Right lung (tissue), 10 donors: ENCODE results near the gene OR5AS1. TPM values are rescaled to one million over a fixed set of nuclear protein-coding genes. Genes with fewer than 3 reads are reported as not detected.
"Not testable (repeated sequence)": the region's sequence is repeated elsewhere in the genome, so short reads cannot be mapped to it uniquely, and the experiment has no call there.

ENCODE experiments used
- DNase-seq, 2 donors: peaks; one replicate each; pipeline ENCODE4 v3.0.0-alpha.2; 2013
- long read RNA-seq, 8 donors: transcript quantifications; one replicate each; lab custom pipeline, GENCODE V29; 2026
- polyA plus RNA-seq, 5 donors: library from polyadenylated mRNA; unstranded; fragments of 120-200 nt; gene quantifications; one replicate each; pipeline versions ENCODE4 v1.2.1 to v1.2.3, GENCODE V29; 2013; ENCODE audit warnings: inconsistent platforms in 1 of 5, low replicate concordance in 1 of 5; ENCODE audit not compliant: insufficient read length in 5 of 5, insufficient read depth in 1 of 5

OR5AS1 gene
- under 1 TPM; 0.04 to 0.08 (median 0.06) TPM for polyA plus RNA-seq
- long read RNA-seq, donor 1 = 0 reads
- long read RNA-seq, donor 2 = 0 reads
- long read RNA-seq, donor 3 = 0 reads
- long read RNA-seq, donor 4 = 0 reads
- long read RNA-seq, donor 5 = 0 reads
- long read RNA-seq, donor 6 = 0 reads
- long read RNA-seq, donor 7 = 0 reads
- long read RNA-seq, donor 8 = 0 reads

DNA sequence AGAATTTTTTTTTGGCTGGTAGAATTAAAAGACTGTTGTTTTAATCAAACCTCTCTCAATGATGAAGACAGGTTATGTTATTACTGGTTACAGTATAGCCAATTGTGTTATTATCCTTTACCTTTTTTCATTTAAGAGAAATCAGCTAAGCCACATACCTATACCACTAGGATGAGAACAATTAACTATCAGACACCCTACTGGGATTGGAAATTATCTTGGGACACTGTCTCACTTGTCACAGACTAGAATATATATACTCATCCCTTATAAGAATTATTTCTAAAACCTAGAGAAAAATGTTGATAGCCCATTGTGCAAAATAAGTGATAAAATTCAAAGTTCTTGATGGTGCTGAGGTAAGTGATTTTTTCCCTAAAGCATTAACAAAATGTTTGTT, at the start of gene OR5AS1:
Gene OR5AS1 (plus strand): TSS at position 301 of the 400 bp plus-strand sequence. CDS start 2,765 bp downstream, outside the sequence.
- DNase-seq = no peak

DNA sequence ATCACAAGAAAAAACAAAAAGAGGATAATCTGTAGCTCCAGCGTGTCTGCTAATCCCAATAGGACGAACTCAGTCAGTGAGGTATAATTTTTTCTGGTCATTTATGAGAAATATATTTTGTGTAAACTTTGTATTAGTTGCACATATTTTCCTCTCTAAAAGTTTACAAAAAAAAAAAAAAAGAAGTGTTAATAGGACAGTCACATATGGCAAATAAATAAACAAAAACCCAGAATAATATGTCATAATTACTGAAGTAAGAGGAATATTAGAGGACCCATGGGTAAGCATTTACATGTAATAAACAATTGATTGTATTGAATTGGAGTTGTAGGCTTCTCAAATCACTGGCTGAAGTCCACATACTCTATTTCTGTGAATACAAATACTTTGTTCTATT, 32.9 kb upstream of the OR5AS1 start, which contains the start of gene OR5F1:
Gene OR5F1 (minus strand): TSS at position 101 of the 400 bp plus-strand sequence. CDS start 0 bp downstream, at position 101.
- no peak for DNase-seq

DNA sequence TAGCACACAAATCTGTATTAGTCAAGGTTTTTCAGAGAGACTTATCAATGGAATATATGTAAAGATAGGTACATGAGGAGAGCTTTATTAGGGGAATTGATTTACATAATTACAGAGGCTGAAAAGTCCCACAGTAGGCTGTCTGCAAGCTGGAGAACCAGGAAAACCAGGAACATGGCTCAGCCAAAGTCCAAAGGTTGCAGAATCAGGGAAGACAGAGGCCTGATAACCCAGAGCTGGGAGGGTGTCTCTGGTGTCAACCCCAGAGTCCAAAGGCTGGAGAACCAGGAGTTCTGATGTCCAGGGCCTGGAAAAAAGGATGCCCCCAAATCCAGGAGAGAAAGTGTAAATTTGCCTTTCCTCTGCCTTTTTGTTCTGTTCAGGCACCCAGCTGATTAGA, 16.7 kb upstream of the OR5AS1 start:
- DNase-seq = no peak

DNA sequence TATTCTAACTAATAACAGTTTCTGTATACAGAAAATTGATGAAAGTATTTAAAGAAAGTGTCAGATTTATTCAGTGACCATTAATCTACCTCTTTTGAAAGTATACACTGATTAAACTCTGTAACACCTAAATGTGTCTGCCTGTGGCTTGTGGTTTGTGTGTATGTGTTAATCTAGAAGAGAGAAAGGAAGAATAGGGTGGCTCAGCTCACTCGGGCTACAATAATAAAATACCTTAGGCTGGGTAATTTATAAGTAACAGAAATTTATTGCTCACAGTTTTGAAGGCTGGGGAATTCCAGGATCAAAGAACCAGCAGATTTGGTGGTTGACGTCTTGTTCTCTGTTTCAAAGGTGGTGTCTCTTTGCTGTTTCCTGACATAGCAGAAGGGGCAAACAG, 13.6 kb upstream of the OR5AS1 start:
- no peak for DNase-seq

DNA sequence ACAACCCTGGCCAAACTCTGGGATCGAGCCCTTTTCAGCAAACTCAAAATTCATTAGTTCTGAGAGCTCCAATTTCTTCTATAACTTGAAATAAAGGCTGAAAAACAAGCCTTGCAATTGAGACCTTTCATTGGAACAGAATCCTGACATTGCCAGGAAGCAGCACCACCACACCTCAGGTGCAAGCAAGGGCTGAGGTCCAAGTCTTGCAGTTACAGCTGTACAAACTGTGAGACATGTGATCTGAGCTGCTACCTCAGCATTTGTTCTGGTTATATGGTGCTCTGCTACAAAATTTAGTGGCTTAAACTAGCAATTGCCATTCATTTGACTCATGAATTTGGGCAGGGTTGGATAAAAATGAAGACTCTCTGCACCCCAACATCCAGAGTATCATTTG, 18.1 kb downstream of the OR5AS1 start:
- no peak for DNase-seq

DNA sequence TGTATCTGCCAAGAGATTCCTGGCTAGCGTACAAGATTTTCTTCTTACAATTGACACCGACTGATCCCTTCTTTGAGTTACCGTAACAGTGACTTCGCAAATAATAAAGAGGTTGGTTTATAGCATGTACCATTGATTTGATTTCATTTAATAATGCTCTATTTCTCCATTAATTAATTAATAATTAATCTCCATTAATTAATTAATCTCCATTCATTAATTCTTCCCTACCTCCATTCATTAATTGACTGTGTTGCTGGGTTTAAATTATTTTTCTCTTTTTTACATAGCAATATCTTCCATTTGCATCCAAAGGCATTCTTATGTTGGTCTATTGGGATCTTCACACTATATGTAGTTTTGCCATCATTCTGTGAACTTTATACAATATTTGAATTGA, 21.0 kb downstream of the OR5AS1 start:
- DNase-seq = no peak

DNA sequence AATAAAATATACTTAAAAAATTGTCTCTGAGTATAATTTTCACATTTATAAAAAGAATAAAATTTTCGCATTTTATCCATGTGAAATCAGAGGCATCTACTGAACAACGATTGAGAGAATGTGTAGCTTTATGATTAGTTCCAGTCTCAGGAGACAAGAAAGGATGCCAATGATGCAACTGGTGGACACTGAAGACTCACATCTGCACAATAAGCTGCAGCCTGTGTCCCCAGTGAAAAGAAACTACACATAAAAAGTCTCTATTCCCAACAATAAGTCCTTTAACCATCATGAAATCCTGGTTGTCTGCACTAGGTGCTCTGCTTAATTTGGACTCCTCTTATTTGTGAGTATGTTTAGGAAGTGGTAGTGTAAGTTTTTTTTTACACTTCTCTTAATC, 22.0 kb downstream of the OR5AS1 start:
- DNase-seq = no peak

DNA sequence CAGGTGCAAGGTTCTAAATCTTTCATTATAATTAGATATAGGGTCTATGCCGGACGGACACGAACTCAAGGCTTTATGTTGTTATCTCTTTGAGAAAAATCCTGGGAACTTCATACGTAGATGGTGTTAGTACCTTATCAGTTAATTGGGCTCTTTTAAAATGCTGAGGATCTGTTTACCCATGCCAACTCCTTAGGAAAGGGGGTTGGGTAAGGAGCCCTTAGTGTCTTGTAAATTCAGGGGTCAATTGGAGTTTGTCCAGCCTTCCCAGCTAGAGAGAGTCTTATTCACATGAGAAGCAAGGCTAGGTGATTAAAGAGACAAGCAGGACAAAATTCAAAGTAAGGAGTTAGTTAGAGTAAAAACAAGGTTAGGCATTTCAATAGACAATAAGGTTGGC, 28.9 kb downstream of the OR5AS1 start:
- DNase-seq = not testable (repeated sequence)

DNA sequence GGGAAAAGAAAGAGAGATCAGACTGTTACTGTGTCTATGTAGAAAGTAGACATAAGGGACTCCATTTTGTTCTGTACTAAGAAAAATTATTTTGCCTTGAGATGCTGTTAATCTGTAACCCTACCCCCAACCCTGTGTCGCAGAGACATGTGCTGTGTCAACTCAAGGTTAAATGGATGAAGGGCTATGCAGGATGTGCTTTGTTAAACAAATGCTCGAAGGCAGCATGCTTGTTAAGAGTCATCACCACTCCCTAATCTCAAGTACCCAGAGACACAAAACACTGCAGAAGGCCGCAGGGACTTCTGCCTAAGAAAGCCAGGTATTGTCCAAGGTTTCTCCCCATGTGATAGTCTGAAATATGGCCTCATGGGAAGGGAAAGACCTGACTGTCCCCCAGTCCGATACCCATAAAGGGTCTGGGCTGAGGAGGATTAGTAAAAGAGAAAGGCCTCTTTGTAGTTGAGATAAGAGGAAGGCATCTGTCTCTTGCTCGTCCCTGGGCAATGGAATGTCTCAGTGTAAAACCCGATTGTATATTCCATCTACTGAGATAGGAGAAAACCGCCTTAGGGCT, 30.3 kb downstream of the OR5AS1 start:
- not testable (repeated sequence) for DNase-seq

DNA sequence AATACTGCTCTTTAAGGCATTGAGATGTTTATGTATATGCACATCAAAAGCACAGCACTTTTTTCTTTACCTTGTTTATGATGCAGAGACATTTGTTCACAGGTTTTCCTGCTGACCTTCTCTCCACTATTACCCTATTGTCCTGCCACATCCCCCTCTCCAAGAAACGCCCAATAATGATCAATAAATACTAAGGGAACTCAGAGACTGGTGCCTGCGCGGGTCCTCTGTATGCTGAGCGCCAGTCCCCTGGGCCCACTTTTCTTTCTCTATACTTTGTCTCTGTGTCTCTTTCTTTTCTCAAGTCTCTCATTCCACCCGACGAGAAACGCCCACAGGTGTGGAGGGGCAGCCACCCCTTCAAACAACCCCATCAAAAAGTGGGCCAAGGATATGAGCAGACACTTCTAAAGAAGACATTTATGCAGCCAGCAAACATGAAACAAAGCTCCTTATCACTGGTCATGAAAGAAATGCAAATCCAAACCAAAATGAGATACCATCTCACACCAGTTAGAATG, 30.9 kb downstream of the OR5AS1 start:
- DNase-seq = not testable (repeated sequence)

DNA sequence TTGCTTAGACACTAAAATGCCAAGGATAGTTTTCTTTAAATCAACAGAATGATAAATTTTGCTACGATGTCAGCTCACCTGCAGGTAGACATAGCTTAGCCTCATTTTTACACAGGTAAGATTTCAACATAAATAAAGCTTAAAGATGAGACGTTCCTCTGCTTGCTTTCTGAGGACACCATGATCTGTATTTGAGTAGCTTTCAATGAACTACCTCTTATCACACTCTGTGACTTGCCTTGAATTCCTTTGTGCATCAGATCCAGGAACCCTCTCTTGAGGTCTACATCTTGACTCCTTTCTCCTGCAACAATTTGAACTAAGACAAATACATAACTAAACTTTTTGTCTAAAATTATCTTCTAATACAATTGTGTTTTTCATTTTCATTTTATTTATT, 39.5 kb downstream of the OR5AS1 start:
- DNase-seq = no peak

Other genes with a start within 250 kb of the OR5AS1 start
- gene OR5D14, start 232.1 kb upstream of the OR5AS1 start, polyA plus RNA-seq = not detected
- not detected for gene OR5L1, start 216.3 kb upstream of the OR5AS1 start, polyA plus RNA-seq
- not detected for gene OR5D18, start 208.0 kb upstream of the OR5AS1 start, polyA plus RNA-seq
- not detected for gene OR5L2, start 200.4 kb upstream of the OR5AS1 start, polyA plus RNA-seq
- gene OR5D16, start 188.9 kb upstream of the OR5AS1 start, polyA plus RNA-seq = not detected
- not detected for gene TRIM51, start 144.4 kb upstream of the OR5AS1 start, polyA plus RNA-seq
- not detected for gene OR5W2, start 113.1 kb upstream of the OR5AS1 start, polyA plus RNA-seq
- not detected for gene OR5I1, start 91.3 kb upstream of the OR5AS1 start, polyA plus RNA-seq
- not detected for gene OR10AG1, start 57.7 kb upstream of the OR5AS1 start, polyA plus RNA-seq
- not detected for gene OR5F1, start 33.0 kb upstream of the OR5AS1 start, polyA plus RNA-seq
- not detected for gene OR8I2, start 65.7 kb downstream of the OR5AS1 start, polyA plus RNA-seq
- not detected for gene OR8H2, start 76.0 kb downstream of the OR5AS1 start, polyA plus RNA-seq
- gene OR8H3, start 94.7 kb downstream of the OR5AS1 start, polyA plus RNA-seq = not detected
- not detected for gene OR8J3, start 112.5 kb downstream of the OR5AS1 start, polyA plus RNA-seq
- not detected for gene OR8K5, start 132.7 kb downstream of the OR5AS1 start, polyA plus RNA-seq
- not detected for gene OR5J2, start 149.0 kb downstream of the OR5AS1 start, polyA plus RNA-seq
- not detected for gene OR5T2, start 206.6 kb downstream of the OR5AS1 start, polyA plus RNA-seq
- gene OR5T3, start 224.6 kb downstream of the OR5AS1 start, polyA plus RNA-seq = not detected
- not detected for gene OR5T1, start 246.5 kb downstream of the OR5AS1 start, polyA plus RNA-seq